Fibroblast of lung (primary cell): ENCODE measurements around the gene PRDM11.

Experiments
- CTCF ChIP-seq, 2 donors: IDR thresholded peaks in 1 of 2; conservative IDR thresholded peaks in 1 of 2; 1 replicate in 1 of 2; 2 replicates in 1 of 2; pipeline ENCODE4 v1.5.1; 2011 to 2012; ENCODE audit warnings: low read length in 2 of 2, control low read depth in 1 of 2, inconsistent platforms in 1 of 2, low read depth in 1 of 2, mild to moderate bottlenecking in 1 of 2
- EZH2 ChIP-seq: IDR thresholded peaks from 2 replicates; pipeline ENCODE4 v1.5.1; 2012; ENCODE audit warnings: low read length, control low read depth, mild to moderate bottlenecking; ENCODE audit errors: missing control alignments

DNA sequence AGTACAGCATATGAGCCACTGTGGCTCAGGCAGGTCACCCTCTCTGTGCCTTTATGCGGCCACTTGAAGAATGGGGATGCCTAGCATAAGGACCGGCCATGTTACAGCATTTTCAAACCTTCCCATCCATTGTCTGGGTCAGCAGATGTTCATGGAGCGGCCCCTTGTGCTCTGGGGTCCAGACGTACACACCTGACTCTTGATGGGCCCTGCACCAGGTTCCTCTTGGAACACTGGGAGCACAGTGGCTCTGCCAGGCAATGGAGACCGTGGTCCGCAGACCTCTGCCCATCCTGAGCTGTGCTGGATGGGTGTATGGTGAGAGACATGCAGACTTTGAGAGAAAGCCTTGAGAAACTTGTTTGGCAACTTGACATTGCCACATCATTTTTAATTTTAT, 9.8 kb downstream of the PRDM11 start:
- TF ChIP-seq EZH2 (no peak), CTCF (conservative IDR thresholded peaks at IDR 0.05 in 1 of 2, IDR thresholded peaks at IDR 0.05 in 1 of 2; ENCODE audit: low read depth in 1 of 2, low read length in 2 of 2) (no peak)
